ENCODE measurements around the gene GRHPR.

GRCh38 chr9:37408933-37409710 is 13.4 kb upstream of the GRHPR start:
- TF ChIP-seq, protein P1, sequence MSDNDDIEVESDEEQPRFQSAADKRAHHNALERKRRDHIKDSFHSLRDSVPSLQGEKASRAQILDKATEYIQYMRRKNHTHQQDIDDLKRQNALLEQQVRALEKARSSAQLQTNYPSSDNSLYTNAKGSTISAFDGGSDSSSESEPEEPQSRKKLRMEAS (CRISPR knock-in tag; IDR thresholded peaks at IDR 0.05): no peak
- TF ChIP-seq, protein P2, sequence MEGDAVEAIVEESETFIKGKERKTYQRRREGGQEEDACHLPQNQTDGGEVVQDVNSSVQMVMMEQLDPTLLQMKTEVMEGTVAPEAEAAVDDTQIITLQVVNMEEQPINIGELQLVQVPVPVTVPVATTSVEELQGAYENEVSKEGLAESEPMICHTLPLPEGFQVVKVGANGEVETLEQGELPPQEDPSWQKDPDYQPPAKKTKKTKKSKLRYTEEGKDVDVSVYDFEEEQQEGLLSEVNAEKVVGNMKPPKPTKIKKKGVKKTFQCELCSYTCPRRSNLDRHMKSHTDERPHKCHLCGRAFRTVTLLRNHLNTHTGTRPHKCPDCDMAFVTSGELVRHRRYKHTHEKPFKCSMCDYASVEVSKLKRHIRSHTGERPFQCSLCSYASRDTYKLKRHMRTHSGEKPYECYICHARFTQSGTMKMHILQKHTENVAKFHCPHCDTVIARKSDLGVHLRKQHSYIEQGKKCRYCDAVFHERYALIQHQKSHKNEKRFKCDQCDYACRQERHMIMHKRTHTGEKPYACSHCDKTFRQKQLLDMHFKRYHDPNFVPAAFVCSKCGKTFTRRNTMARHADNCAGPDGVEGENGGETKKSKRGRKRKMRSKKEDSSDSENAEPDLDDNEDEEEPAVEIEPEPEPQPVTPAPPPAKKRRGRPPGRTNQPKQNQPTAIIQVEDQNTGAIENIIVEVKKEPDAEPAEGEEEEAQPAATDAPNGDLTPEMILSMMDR (IDR thresholded peaks at IDR 0.05): no peak
- no peak for TF ChIP-seq TEAD4 (CRISPR knock-in tag; IDR thresholded peaks at IDR 0.05)
- TF ChIP-seq, protein P3, sequence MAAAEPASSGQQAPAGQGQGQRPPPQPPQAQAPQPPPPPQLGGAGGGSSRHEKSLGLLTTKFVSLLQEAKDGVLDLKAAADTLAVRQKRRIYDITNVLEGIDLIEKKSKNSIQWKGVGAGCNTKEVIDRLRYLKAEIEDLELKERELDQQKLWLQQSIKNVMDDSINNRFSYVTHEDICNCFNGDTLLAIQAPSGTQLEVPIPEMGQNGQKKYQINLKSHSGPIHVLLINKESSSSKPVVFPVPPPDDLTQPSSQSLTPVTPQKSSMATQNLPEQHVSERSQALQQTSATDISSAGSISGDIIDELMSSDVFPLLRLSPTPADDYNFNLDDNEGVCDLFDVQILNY (CRISPR knock-in tag; IDR thresholded peaks at IDR 0.05): no peak
- TF ChIP-seq ZSCAN18 (CRISPR knock-in tag; IDR thresholded peaks at IDR 0.05): no peak
- no peak for TF ChIP-seq SP1 (CRISPR knock-in tag; conservative IDR thresholded peaks at IDR 0.05)
- TF ChIP-seq MLX (CRISPR knock-in tag; IDR thresholded peaks at IDR 0.05): no peak
- TF ChIP-seq KAT7 (CRISPR knock-in tag; IDR thresholded peaks at IDR 0.05; ENCODE audit: borderline replicate concordance): no peak
- no peak for TF ChIP-seq TP53 (CRISPR knock-in tag; IDR thresholded peaks at IDR 0.05)
- TF ChIP-seq CBFB (CRISPR knock-in tag; IDR thresholded peaks at IDR 0.05; ENCODE audit: low read depth): no peak
- TF ChIP-seq, protein P4, sequence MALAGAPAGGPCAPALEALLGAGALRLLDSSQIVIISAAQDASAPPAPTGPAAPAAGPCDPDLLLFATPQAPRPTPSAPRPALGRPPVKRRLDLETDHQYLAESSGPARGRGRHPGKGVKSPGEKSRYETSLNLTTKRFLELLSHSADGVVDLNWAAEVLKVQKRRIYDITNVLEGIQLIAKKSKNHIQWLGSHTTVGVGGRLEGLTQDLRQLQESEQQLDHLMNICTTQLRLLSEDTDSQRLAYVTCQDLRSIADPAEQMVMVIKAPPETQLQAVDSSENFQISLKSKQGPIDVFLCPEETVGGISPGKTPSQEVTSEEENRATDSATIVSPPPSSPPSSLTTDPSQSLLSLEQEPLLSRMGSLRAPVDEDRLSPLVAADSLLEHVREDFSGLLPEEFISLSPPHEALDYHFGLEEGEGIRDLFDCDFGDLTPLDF (CRISPR knock-in tag; IDR thresholded peaks at IDR 0.05): no peak

All from WTC11 (cell line).